ENCODE measurements around the gene GDF10.

GDF10 gene

DNA sequence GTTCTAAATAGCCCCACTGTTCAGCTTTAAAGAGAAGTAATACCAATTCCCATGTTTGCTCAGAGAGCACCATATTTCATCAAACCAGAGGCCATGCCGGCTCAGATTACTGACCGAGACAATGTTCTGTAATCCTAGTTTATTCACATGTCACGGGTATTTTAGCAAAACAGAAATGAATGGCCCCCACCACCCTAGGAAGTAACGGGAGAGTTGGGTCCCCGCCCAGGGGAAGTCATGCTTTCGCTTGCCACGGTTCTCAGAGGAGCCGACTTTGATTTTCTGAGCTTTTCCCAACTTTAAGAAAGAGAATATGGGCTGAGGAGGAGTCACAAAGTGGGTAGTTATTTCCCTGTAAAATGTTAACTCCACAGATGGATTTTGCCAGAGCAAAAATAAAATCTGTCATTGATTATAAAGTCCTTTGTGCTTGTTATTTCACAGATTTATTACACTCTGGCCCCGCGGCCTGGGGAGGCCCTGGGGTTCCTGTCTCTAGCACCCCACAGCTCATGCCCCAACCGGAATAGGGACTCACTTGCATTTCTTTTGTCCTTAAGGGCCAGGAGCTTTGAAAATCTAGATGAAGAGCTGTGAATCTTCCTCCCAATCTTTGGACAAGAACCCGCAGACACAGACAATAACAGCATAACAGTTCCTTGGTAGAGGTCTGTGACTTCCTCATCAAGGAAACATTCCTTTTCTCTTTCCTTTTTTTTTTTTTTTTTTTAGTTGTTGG lies 3.7 kb upstream of the GDF10 start:
- H3K4me3 ChIP-seq (ENCODE audit: low read length): no peak overlapping the region
- no peaks in the 10 kb centered on the region for H3K79me2 ChIP-seq (ENCODE audit: low read length)
- no peak overlapping the region for H2AFZ ChIP-seq (ENCODE audit: low read depth, low read length)
- H3K36me3 ChIP-seq (replicated peaks; ENCODE audit: low read depth, low read length): no peaks in the 10 kb centered on the region
- no peak overlapping the region for H3K9ac ChIP-seq (ENCODE audit: low read length)
- TF ChIP-seq, protein P1, sequence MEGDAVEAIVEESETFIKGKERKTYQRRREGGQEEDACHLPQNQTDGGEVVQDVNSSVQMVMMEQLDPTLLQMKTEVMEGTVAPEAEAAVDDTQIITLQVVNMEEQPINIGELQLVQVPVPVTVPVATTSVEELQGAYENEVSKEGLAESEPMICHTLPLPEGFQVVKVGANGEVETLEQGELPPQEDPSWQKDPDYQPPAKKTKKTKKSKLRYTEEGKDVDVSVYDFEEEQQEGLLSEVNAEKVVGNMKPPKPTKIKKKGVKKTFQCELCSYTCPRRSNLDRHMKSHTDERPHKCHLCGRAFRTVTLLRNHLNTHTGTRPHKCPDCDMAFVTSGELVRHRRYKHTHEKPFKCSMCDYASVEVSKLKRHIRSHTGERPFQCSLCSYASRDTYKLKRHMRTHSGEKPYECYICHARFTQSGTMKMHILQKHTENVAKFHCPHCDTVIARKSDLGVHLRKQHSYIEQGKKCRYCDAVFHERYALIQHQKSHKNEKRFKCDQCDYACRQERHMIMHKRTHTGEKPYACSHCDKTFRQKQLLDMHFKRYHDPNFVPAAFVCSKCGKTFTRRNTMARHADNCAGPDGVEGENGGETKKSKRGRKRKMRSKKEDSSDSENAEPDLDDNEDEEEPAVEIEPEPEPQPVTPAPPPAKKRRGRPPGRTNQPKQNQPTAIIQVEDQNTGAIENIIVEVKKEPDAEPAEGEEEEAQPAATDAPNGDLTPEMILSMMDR (IDR thresholded peaks at IDR 0.05; ENCODE audit: low read depth, low read length): no peak
- no peak for TF ChIP-seq EZH2phosphoT487 (IDR thresholded peaks at IDR 0.05; ENCODE audit: low read depth)
- no peaks in the 10 kb centered on the region for H4K20me1 ChIP-seq (ENCODE audit: insufficient read depth, low read length)
- no peak overlapping the region for H3K27ac ChIP-seq (ENCODE audit: low read length)
- H3K27me3 ChIP-seq (ENCODE audit: low read depth, low read length): no peaks in the 10 kb centered on the region
- no peaks in the 10 kb centered on the region for H3K9me3 ChIP-seq (ENCODE audit: insufficient read depth, low read length)
- H3K4me1 ChIP-seq (ENCODE audit: low read length): no peaks in the 10 kb centered on the region
- H3K4me2 ChIP-seq (ENCODE audit: low read length): no peak overlapping the region

DNA sequence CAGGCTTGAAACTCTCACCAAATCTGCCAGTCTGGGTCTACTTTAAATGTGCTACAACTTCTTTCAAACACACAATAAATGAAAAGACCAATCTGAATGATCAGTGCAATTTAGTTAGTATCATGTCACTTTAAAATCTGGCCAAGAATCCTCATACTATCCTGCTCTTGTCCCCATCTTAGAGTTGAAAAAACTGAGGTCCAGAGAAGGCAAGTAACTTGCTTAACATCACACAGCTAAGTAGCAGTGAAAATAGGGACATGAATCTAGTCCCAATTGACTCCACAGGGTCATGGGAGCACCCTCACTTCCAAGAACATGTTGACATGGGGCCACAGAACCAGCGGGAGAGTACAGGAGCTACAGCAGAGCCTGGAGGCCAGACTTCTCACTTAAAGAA lies 3.1 kb upstream of the GDF10 start:
- H3K79me2 ChIP-seq (ENCODE audit: low read length): no peaks in the 10 kb centered on the region
- H3K36me3 ChIP-seq (replicated peaks; ENCODE audit: low read depth, low read length): no peaks in the 10 kb centered on the region
- no peak overlapping the region for H3K27ac ChIP-seq (ENCODE audit: low read length)
- no peaks in the 10 kb centered on the region for H3K27me3 ChIP-seq (ENCODE audit: low read depth, low read length)
- no peak for TF ChIP-seq EZH2phosphoT487 (IDR thresholded peaks at IDR 0.05; ENCODE audit: low read depth)
- TF ChIP-seq, protein P1 (IDR thresholded peaks at IDR 0.05; ENCODE audit: low read depth, low read length): no peak
- H3K4me2 ChIP-seq (ENCODE audit: low read length): no peak overlapping the region
- H3K4me3 ChIP-seq (ENCODE audit: low read length): no peak overlapping the region
- no peaks in the 10 kb centered on the region for H3K9me3 ChIP-seq (ENCODE audit: insufficient read depth, low read length)
- H4K20me1 ChIP-seq (ENCODE audit: insufficient read depth, low read length): no peaks in the 10 kb centered on the region
- H3K9ac ChIP-seq (ENCODE audit: low read length): no peak overlapping the region
- no peaks in the 10 kb centered on the region for H3K4me1 ChIP-seq (ENCODE audit: low read length)
- H2AFZ ChIP-seq (ENCODE audit: low read depth, low read length): no peak overlapping the region

DNA sequence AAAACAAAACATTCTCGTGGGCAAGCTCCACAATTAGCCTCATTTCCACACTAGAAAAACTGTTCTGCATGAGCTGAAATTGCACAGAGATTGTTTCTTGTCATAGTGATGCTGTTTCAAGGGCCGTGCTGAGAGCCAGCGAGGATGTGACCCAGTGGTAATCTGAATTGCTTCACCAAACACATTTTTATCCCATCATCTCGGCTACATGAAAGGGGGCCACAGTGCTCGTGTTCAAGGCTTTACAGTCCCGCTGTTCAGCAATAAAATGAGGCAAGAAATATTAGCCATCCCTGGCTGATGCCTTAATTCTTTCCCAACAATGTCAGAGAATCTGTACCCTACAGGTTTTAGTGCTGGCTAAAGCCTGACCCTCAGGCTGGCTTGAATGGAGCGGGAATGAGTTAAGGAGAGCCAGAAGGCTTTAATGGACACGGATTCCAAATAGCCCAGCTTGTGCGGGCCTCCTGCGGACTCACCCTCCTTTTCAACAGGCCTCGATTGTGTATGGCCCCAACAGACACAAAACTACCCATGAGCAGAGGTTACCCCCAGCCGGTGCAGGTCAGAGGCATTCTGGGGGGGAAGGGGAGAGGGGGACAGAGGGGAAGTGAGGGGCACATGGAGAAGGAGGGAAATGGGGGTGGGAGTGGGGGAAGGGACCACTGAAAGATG lies 2.0 kb upstream of the GDF10 start:
- no peaks in the 10 kb centered on the region for H3K9me3 ChIP-seq (ENCODE audit: insufficient read depth, low read length)
- H3K4me2 ChIP-seq (ENCODE audit: low read length): no peak overlapping the region
- no peak overlapping the region for H3K27ac ChIP-seq (ENCODE audit: low read length)
- H2AFZ ChIP-seq (ENCODE audit: low read depth, low read length): no peak overlapping the region
- H4K20me1 ChIP-seq (ENCODE audit: insufficient read depth, low read length): no peaks in the 10 kb centered on the region
- no peaks in the 10 kb centered on the region for H3K36me3 ChIP-seq (replicated peaks; ENCODE audit: low read depth, low read length)
- H3K9ac ChIP-seq (ENCODE audit: low read length): no peak overlapping the region
- H3K4me3 ChIP-seq (ENCODE audit: low read length): no peak overlapping the region
- H3K79me2 ChIP-seq (ENCODE audit: low read length): no peaks in the 10 kb centered on the region
- H3K4me1 ChIP-seq (ENCODE audit: low read length): no peaks in the 10 kb centered on the region
- TF ChIP-seq, protein P1 (IDR thresholded peaks at IDR 0.05; ENCODE audit: low read depth, low read length): no peak
- no peak for TF ChIP-seq EZH2phosphoT487 (IDR thresholded peaks at IDR 0.05; ENCODE audit: low read depth)
- H3K27me3 ChIP-seq (ENCODE audit: low read depth, low read length): no peaks in the 10 kb centered on the region

- no peaks in the 10 kb centered on the region for H3K79me2 ChIP-seq (ENCODE audit: low read length)
- H3K4me2 ChIP-seq (ENCODE audit: low read length): no peak overlapping the region
- H3K27ac ChIP-seq (ENCODE audit: low read length): no peak overlapping the region
- no peaks in the 10 kb centered on the region for H4K20me1 ChIP-seq (ENCODE audit: insufficient read depth, low read length)
- H3K4me3 ChIP-seq (ENCODE audit: low read length): no peak overlapping the region
- H3K4me1 ChIP-seq (ENCODE audit: low read length): no peaks in the 10 kb centered on the region
- H3K36me3 ChIP-seq (replicated peaks; ENCODE audit: low read depth, low read length): no peaks in the 10 kb centered on the region
- H3K9ac ChIP-seq (ENCODE audit: low read length): no peak overlapping the region
- H3K27me3 ChIP-seq (ENCODE audit: low read depth, low read length): no peaks in the 10 kb centered on the region
- TF ChIP-seq, protein P1 (IDR thresholded peaks at IDR 0.05; ENCODE audit: low read depth, low read length): no peak
- TF ChIP-seq EZH2phosphoT487 (IDR thresholded peaks at IDR 0.05; ENCODE audit: low read depth): no peak
- H2AFZ ChIP-seq (ENCODE audit: low read depth, low read length): no peak overlapping the region
- no peaks in the 10 kb centered on the region for H3K9me3 ChIP-seq (ENCODE audit: insufficient read depth, low read length)
Measured at GRCh38 chr10:47298715-47299114, 1.3 kb upstream of the GDF10 start.

Data from OCI-LY3 (cell line).